ENCODE results near the gene GPX2. TPM values are rescaled to one million over a fixed set of nuclear protein-coding genes. Genes with fewer than 3 reads are reported as not detected.

Gene GPX2
- total RNA-seq, 6 experiments from 2014 or later, result 248 to 1,113 (median 341) TPM

DNA sequence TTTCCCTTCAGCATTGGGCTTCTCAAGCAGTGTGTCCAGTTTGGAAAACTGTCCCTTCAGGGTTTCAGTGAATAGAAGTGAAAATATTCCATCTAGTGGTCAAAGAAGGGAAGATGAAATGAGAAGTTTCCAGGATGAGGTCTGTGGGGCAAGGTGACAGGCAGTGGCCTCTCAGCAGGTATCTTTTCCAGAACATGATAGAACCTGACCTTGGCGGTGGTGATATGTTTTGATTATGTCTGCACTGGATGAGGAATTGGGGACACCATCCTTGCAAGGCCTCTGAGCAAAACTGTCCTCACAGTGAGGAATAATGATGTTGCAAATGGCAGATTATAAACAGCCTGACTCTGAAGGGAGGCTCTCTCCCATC is 4.7 kb downstream of the GPX2 start:
- DNase-seq (no peak), ATAC-seq (peak; percentile 28 to 38 (median 33))
- TF ChIP-seq, protein P1, sequence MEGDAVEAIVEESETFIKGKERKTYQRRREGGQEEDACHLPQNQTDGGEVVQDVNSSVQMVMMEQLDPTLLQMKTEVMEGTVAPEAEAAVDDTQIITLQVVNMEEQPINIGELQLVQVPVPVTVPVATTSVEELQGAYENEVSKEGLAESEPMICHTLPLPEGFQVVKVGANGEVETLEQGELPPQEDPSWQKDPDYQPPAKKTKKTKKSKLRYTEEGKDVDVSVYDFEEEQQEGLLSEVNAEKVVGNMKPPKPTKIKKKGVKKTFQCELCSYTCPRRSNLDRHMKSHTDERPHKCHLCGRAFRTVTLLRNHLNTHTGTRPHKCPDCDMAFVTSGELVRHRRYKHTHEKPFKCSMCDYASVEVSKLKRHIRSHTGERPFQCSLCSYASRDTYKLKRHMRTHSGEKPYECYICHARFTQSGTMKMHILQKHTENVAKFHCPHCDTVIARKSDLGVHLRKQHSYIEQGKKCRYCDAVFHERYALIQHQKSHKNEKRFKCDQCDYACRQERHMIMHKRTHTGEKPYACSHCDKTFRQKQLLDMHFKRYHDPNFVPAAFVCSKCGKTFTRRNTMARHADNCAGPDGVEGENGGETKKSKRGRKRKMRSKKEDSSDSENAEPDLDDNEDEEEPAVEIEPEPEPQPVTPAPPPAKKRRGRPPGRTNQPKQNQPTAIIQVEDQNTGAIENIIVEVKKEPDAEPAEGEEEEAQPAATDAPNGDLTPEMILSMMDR (IDR thresholded peaks at IDR 0.05), result peak; percentile 33 to 52 (median 41)
- TF ChIP-seq POLR2A (IDR thresholded peaks at IDR 0.05), result no peak
- intact Hi-C loops (cut with DNase I), result no loop called here
- H3K36me3 ChIP-seq, result peaks cover 0 to 41% (median 9%) of the 10 kb centered on the region in 4 donors
- H3K27me3 ChIP-seq, result no peaks in the 10 kb centered on the region
- H3K4me1 ChIP-seq, result peaks cover 0 to 33% (median 11%) of the 10 kb centered on the region in 4 donors
- H3K27ac ChIP-seq, result peak overlapping the region in 2 of 3 donors; percentile 11 to 61
- no peaks in the 10 kb centered on the region for H3K9me3 ChIP-seq
- 22% methylated on average over 1 of the region's 1 CpG for WGBS (ENCODE audit: insufficient coverage, low coverage, low lambda C conversion rate, missing lambda C conversion rate)
- no peak overlapping the region for H3K4me3 ChIP-seq

GRCh38 chr14:64937171-64937820 is 5.2 kb downstream of the GPX2 start:
- no peak overlapping the region for H3K4me3 ChIP-seq
- DNase-seq, result no peak
- intact Hi-C loops (cut with DNase I), result no loop called here
- H3K4me1 ChIP-seq, result peaks cover 0 to 34% (median 11%) of the 10 kb centered on the region in 4 donors
- no peaks in the 10 kb centered on the region for H3K9me3 ChIP-seq
- H3K27ac ChIP-seq, result peak overlapping the region in 1 of 3 donors; percentile 61
- no peak for ATAC-seq
- WGBS (ENCODE audit: insufficient coverage, low coverage, low lambda C conversion rate, missing lambda C conversion rate), result 40% methylated on average over 1 of the region's 1 CpG
- no peaks in the 10 kb centered on the region for H3K27me3 ChIP-seq
- TF ChIP-seq, protein P1 (IDR thresholded peaks at IDR 0.05), result no peak
- no peak for TF ChIP-seq POLR2A (IDR thresholded peaks at IDR 0.05)
- peaks cover 0 to 46% (median 9%) of the 10 kb centered on the region in 4 donors for H3K36me3 ChIP-seq

- peaks cover 3 to 39% (median 9%) of the 10 kb centered on the region in 4 donors for H3K36me3 ChIP-seq
- H3K27me3 ChIP-seq, result no peaks in the 10 kb centered on the region
- WGBS (ENCODE audit: insufficient coverage, low coverage, low lambda C conversion rate, missing lambda C conversion rate), result 42% methylated on average over 2 of the region's 2 CpGs
- H3K4me1 ChIP-seq, result peaks cover 0 to 51% (median 11%) of the 10 kb centered on the region in 4 donors
- H3K9me3 ChIP-seq, result no peaks in the 10 kb centered on the region
- H3K27ac ChIP-seq, result no peak overlapping the region
- DNase-seq, result no peak
- no peak for ATAC-seq
- TF ChIP-seq, protein P1 (IDR thresholded peaks at IDR 0.05), result no peak
- TF ChIP-seq POLR2A (IDR thresholded peaks at IDR 0.05), result no peak
- H3K4me3 ChIP-seq, result no peak overlapping the region
- intact Hi-C loops (cut with DNase I), result no loop called here
These were observed 7.0 kb downstream of the GPX2 start for GRCh38 chr14:64935508-64935907.

- 67% methylated on average over 1 of the region's 1 CpG for WGBS (ENCODE audit: insufficient coverage, low coverage, low lambda C conversion rate, missing lambda C conversion rate)
- TF ChIP-seq, protein P1 (IDR thresholded peaks at IDR 0.05), result no peak
- no peak for TF ChIP-seq POLR2A (IDR thresholded peaks at IDR 0.05)
- Histone ChIP-seq H3K27me3 (no peaks in the 10 kb centered on the region), H3K4me1 (peaks cover 0 to 53% (median 10%) of the 10 kb centered on the region in 4 donors), H3K27ac (no peak overlapping the region), H3K4me3 (no peak overlapping the region), H3K36me3 (peaks cover 4 to 31% (median 9%) of the 10 kb centered on the region in 4 donors), H3K9me3 (no peaks in the 10 kb centered on the region)
- intact Hi-C loops (cut with DNase I), result no loop called here
- DNase-seq (no peak), ATAC-seq (no peak)
These were observed 8.1 kb downstream of the GPX2 start for GRCh38 chr14:64934338-64934929.

Measured in right lobe of liver (tissue), 6 donors.